ENCODE results near the gene SMKR1. TPM values are rescaled to one million over a fixed set of nuclear protein-coding genes. Genes with fewer than 3 reads are reported as not detected.

Gene SMKR1
- total RNA-seq, 1 experiment from 2014 or later: 1.4 TPM

- peak overlapping the region in 1 of 2 experiments; percentile 3; a peak in 1 of 4 replicates for H3K4me3 ChIP-seq (ENCODE audit: low read depth in 2 of 2, low read length in 2 of 2)
Measured at GRCh38 chr7:129553899-129554461, 51.6 kb downstream of the SMKR1 start.

GRCh38 chr7:129556607-129557133 lies 54.3 kb downstream of the SMKR1 start:
- H3K27me3 ChIP-seq (ENCODE audit: control insufficient read depth, insufficient read depth, low read length): no peaks in the 10 kb centered on the region
- in situ Hi-C loops (cut with HindIII; ENCODE audit: low pct_unique_long_range_greater_than_20kb, low sequenced_read_pairs) (no loop called here), intact Hi-C loops (cut with micrococcal nuclease; ENCODE audit: unreplicated experiment) (no loop called here)
- BruUV-seq (replicated peaks): no TSS peak
- DNase-seq (ENCODE audit: low read depth, low spot score) (no peak), ATAC-seq (no peak)
- no peaks in the 10 kb centered on the region for H3K9me3 ChIP-seq (ENCODE audit: control insufficient read depth, insufficient read depth, low read depth, low read length)
- H3K27ac ChIP-seq (ENCODE audit: low read length): no peak overlapping the region
- POLR2A ChIA-PET: no interaction called here
- H3K4me1 ChIP-seq (ENCODE audit: control insufficient read depth, insufficient read depth, low read length): no peaks in the 10 kb centered on the region
- no peak overlapping the region for H3K4me3 ChIP-seq (ENCODE audit: low read depth in 2 of 2, low read length in 2 of 2)
- no peaks in the 10 kb centered on the region for H3K36me3 ChIP-seq (ENCODE audit: control insufficient read depth, insufficient read depth, low read length)
- no peak for TF ChIP-seq CTCF (IDR thresholded peaks at IDR 0.05)
- no peak for TF ChIP-seq SIN3A (IDR thresholded peaks at IDR 0.05; ENCODE audit: borderline replicate concordance, insufficient read depth, low read depth, low read length)
- TF ChIP-seq POLR2AphosphoS5 (IDR thresholded peaks at IDR 0.05; ENCODE audit: low read depth, low read length): no peak
- TF ChIP-seq TCF7L2 (IDR thresholded peaks at IDR 0.05; ENCODE audit: low read depth, low read length): no peak
- no peak for TF ChIP-seq REST (IDR thresholded peaks at IDR 0.05; ENCODE audit: insufficient read depth in 1 of 2, low read depth in 2 of 2, low read length in 1 of 2)
- CTCF ChIA-PET: no interaction called here

More at GRCh38 chr7:129553899-129554461, 51.6 kb downstream of the SMKR1 start:
- Histone ChIP-seq H3K36me3 (ENCODE audit: control insufficient read depth, insufficient read depth, low read length) (no peaks in the 10 kb centered on the region), H3K27me3 (ENCODE audit: control insufficient read depth, insufficient read depth, low read length) (no peaks in the 10 kb centered on the region), H3K9me3 (ENCODE audit: control insufficient read depth, insufficient read depth, low read depth, low read length) (no peaks in the 10 kb centered on the region), H3K27ac (ENCODE audit: low read length) (no peak overlapping the region), H3K4me1 (ENCODE audit: control insufficient read depth, insufficient read depth, low read length) (no peaks in the 10 kb centered on the region)
- ATAC-seq (0 out of 2 replicates have a peak, but pooled peaks have one; percentile 52), DNase-seq (ENCODE audit: low read depth, low spot score) (no peak)
- no TSS peak for BruUV-seq (replicated peaks)
- no peak for TF ChIP-seq REST (IDR thresholded peaks at IDR 0.05; ENCODE audit: insufficient read depth in 1 of 2, low read depth in 2 of 2, low read length in 1 of 2)
- no peak for TF ChIP-seq TCF7L2 (IDR thresholded peaks at IDR 0.05; ENCODE audit: low read depth, low read length)
- TF ChIP-seq CTCF (IDR thresholded peaks at IDR 0.05): no peak
- TF ChIP-seq SIN3A (IDR thresholded peaks at IDR 0.05; ENCODE audit: borderline replicate concordance, insufficient read depth, low read depth, low read length): no peak
- no peak for TF ChIP-seq POLR2AphosphoS5 (IDR thresholded peaks at IDR 0.05; ENCODE audit: low read depth, low read length)
- ChIA-PET POLR2A (interaction anchor here (0.6 kb wide), 1 partner anchor 528 kb away, joined by 11 read pairs; no protein-coding TSS in a partner anchor), CTCF (no interaction called here)
- intact Hi-C loops (cut with micrococcal nuclease; ENCODE audit: unreplicated experiment) (no loop called here), in situ Hi-C loops (cut with HindIII; ENCODE audit: low pct_unique_long_range_greater_than_20kb, low sequenced_read_pairs) (no loop called here)

Measured in Panc1 (cell line).